Measurements from ENCODE around the gene EDEM3. TPM values are rescaled to one million over a fixed set of nuclear protein-coding genes. Genes with fewer than 3 reads are reported as not detected.
"Not testable (repeated sequence)": the region's sequence is repeated elsewhere in the genome, so short reads cannot be mapped to it uniquely, and the experiment has no call there.

The EDEM3 gene
- polyA plus RNA-seq, 1 donor (not counting 4 experiments of a cell fraction or from before 2014, with no cell fraction given), result 23.6 TPM

DNA sequence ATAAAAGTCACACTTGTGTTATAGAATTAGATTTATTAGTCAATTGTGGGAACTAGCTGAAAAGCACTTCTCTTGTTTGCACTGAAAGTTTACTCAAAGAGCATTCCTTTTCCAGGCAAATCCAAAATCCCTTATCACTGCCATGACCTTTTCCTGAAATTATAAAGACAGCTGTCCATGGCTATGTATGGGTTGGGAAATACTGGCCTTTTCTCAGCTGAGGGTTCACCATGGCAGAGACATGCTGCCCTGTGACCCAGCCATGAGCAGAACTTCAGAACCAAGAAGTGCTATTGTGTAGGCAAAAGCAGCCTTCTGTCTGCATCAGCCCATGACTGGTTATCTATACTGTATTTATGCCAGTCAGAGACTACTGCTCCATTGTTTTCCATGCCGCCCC lies 9.8 kb upstream of the EDEM3 start:
- no peak for FAIRE-seq
- Histone ChIP-seq H3K27me3 (ENCODE audit: control insufficient read depth, extremely low read depth, insufficient read depth, low read length) (no peaks in the 10 kb centered on the region), H3K27ac (ENCODE audit: control insufficient read depth, insufficient read depth, low read length) (no peak overlapping the region), H2AFZ (ENCODE audit: control insufficient read depth, low read length) (no peak overlapping the region), H3K9me3 (ENCODE audit: control insufficient read depth, low read depth, low read length) (no peaks in the 10 kb centered on the region), H3K79me2 (ENCODE audit: control insufficient read depth, insufficient read depth, low read length) (no peaks in the 10 kb centered on the region), H4K20me1 (ENCODE audit: control insufficient read depth, extremely low read depth, insufficient read depth, low read length) (no peaks in the 10 kb centered on the region), H3K4me3 (ENCODE audit: control insufficient read depth in 2 of 3, extremely low read depth in 1 of 3, insufficient read depth in 2 of 3, low read depth in 1 of 3, low read length in 3 of 3) (no peak overlapping the region), H3K9me1 (ENCODE audit: control insufficient read depth, extremely low read depth, insufficient read depth, low read length) (no peaks in the 10 kb centered on the region), H3K36me3 (ENCODE audit: control insufficient read depth in 2 of 2, extremely low read depth in 1 of 2, insufficient read depth in 2 of 2, low read length in 2 of 2) (no peaks in the 10 kb centered on the region), H3K4me2 (ENCODE audit: control insufficient read depth, extremely low read depth, insufficient read depth, low read depth, low read length) (no peak overlapping the region), H3K9ac (ENCODE audit: control insufficient read depth, extremely low read depth, insufficient read depth, low read length) (no peak overlapping the region), H3K4me1 (ENCODE audit: control insufficient read depth, extremely low read depth, insufficient read depth, low read length) (no peaks in the 10 kb centered on the region)
- no peak for TF ChIP-seq EZH2 (IDR thresholded peaks at IDR 0.05; ENCODE audit: low read length)
- TF ChIP-seq, protein P1, sequence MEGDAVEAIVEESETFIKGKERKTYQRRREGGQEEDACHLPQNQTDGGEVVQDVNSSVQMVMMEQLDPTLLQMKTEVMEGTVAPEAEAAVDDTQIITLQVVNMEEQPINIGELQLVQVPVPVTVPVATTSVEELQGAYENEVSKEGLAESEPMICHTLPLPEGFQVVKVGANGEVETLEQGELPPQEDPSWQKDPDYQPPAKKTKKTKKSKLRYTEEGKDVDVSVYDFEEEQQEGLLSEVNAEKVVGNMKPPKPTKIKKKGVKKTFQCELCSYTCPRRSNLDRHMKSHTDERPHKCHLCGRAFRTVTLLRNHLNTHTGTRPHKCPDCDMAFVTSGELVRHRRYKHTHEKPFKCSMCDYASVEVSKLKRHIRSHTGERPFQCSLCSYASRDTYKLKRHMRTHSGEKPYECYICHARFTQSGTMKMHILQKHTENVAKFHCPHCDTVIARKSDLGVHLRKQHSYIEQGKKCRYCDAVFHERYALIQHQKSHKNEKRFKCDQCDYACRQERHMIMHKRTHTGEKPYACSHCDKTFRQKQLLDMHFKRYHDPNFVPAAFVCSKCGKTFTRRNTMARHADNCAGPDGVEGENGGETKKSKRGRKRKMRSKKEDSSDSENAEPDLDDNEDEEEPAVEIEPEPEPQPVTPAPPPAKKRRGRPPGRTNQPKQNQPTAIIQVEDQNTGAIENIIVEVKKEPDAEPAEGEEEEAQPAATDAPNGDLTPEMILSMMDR (optimal IDR thresholded peaks at IDR 0.05 in 1 of 3, IDR thresholded peaks at IDR 0.05 in 1 of 3, conservative IDR thresholded peaks at IDR 0.05 in 1 of 3; ENCODE audit: extremely low read depth in 1 of 3, insufficient read depth in 2 of 3, low read length in 3 of 3), result no peak
- no peak for DNase-seq (ENCODE audit: low read depth, low spot score)
- dilution Hi-C loops (cut with MboI; ENCODE audit: extremely low pct_ligation_motif_present, low sequenced_read_pairs), result no loop called here

DNA sequence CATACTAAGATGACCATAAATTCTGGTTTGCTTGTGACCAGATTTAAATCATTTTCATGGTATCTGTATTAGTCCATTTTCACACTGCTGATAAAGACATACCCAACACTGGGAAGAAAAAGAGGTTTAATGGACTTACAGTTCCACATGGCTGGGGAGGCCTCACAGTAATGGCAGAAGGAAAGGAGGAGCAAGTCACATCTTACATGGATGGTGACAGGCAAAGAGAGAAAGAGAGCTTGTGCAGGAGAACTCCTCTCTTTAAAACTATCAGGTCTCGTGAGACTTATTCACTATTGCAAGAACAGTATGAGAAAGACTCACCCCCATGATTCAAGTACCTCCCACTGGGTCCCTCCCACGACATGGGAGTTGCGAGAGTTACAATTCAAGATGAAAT lies 8.9 kb upstream of the EDEM3 start:
- H3K27ac ChIP-seq (ENCODE audit: control insufficient read depth, insufficient read depth, low read length); H2AFZ ChIP-seq (ENCODE audit: control insufficient read depth, low read length); H3K4me1 ChIP-seq (ENCODE audit: control insufficient read depth, extremely low read depth, insufficient read depth, low read length); H3K9me3 ChIP-seq (ENCODE audit: control insufficient read depth, low read depth, low read length); H3K27me3 ChIP-seq (ENCODE audit: control insufficient read depth, extremely low read depth, insufficient read depth, low read length); H3K4me3 ChIP-seq (ENCODE audit: control insufficient read depth in 2 of 3, extremely low read depth in 1 of 3, insufficient read depth in 2 of 3, low read depth in 1 of 3, low read length in 3 of 3); H3K36me3 ChIP-seq (ENCODE audit: control insufficient read depth in 2 of 2, extremely low read depth in 1 of 2, insufficient read depth in 2 of 2, low read length in 2 of 2); H3K9me1 ChIP-seq (ENCODE audit: control insufficient read depth, extremely low read depth, insufficient read depth, low read length); dilution Hi-C loops (cut with MboI; ENCODE audit: extremely low pct_ligation_motif_present, low sequenced_read_pairs); H3K4me2 ChIP-seq (ENCODE audit: control insufficient read depth, extremely low read depth, insufficient read depth, low read depth, low read length); H4K20me1 ChIP-seq (ENCODE audit: control insufficient read depth, extremely low read depth, insufficient read depth, low read length); H3K9ac ChIP-seq (ENCODE audit: control insufficient read depth, extremely low read depth, insufficient read depth, low read length); DNase-seq (ENCODE audit: low read depth, low spot score); H3K79me2 ChIP-seq (ENCODE audit: control insufficient read depth, insufficient read depth, low read length); FAIRE-seq: not testable (repeated sequence)

DNA sequence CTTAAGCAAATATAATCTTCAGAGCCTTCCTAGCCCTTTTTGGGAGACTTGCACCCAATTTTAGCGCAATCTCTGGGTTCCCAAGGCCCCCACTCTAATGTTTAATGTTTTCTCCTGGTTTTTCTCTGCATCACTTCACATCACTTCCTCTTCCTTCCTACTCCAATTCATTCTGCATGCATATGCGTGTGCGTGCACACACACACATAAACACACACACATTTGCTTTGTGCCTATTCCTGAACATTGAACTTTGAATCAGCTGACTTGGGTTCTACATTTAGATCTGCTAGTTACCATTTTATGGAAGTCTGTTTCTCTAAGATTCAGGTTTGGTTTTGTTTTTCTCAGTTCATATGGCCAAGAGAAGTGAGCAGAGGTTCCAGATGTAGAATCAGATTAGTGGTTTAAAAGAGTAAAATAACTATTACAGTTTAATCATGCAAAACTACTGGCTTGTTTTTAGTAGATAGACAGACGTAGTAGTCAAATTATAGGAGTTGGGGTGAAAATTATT lies 7.4 kb upstream of the EDEM3 start:
- H3K36me3 ChIP-seq (ENCODE audit: control insufficient read depth in 2 of 2, extremely low read depth in 1 of 2, insufficient read depth in 2 of 2, low read length in 2 of 2), result no peaks in the 10 kb centered on the region
- H3K27ac ChIP-seq (ENCODE audit: control insufficient read depth, insufficient read depth, low read length), result no peak overlapping the region
- H3K9me1 ChIP-seq (ENCODE audit: control insufficient read depth, extremely low read depth, insufficient read depth, low read length), result no peaks in the 10 kb centered on the region
- no peak overlapping the region for H3K9ac ChIP-seq (ENCODE audit: control insufficient read depth, extremely low read depth, insufficient read depth, low read length)
- no peaks in the 10 kb centered on the region for H3K27me3 ChIP-seq (ENCODE audit: control insufficient read depth, extremely low read depth, insufficient read depth, low read length)
- H2AFZ ChIP-seq (ENCODE audit: control insufficient read depth, low read length), result no peak overlapping the region
- DNase-seq (ENCODE audit: low read depth, low spot score) (no peak), FAIRE-seq (no peak)
- no peaks in the 10 kb centered on the region for H3K4me1 ChIP-seq (ENCODE audit: control insufficient read depth, extremely low read depth, insufficient read depth, low read length)
- H3K79me2 ChIP-seq (ENCODE audit: control insufficient read depth, insufficient read depth, low read length), result no peaks in the 10 kb centered on the region
- no peaks in the 10 kb centered on the region for H3K9me3 ChIP-seq (ENCODE audit: control insufficient read depth, low read depth, low read length)
- no peaks in the 10 kb centered on the region for H4K20me1 ChIP-seq (ENCODE audit: control insufficient read depth, extremely low read depth, insufficient read depth, low read length)
- dilution Hi-C loops (cut with MboI; ENCODE audit: extremely low pct_ligation_motif_present, low sequenced_read_pairs), result no loop called here
- no peak for TF ChIP-seq EZH2 (IDR thresholded peaks at IDR 0.05; ENCODE audit: low read length)
- TF ChIP-seq, protein P1 (optimal IDR thresholded peaks at IDR 0.05 in 1 of 3, IDR thresholded peaks at IDR 0.05 in 1 of 3, conservative IDR thresholded peaks at IDR 0.05 in 1 of 3; ENCODE audit: extremely low read depth in 1 of 3, insufficient read depth in 2 of 3, low read length in 3 of 3), result no peak
- no peak overlapping the region for H3K4me2 ChIP-seq (ENCODE audit: control insufficient read depth, extremely low read depth, insufficient read depth, low read depth, low read length)
- no peak overlapping the region for H3K4me3 ChIP-seq (ENCODE audit: control insufficient read depth in 2 of 3, extremely low read depth in 1 of 3, insufficient read depth in 2 of 3, low read depth in 1 of 3, low read length in 3 of 3)

All from keratinocyte (primary cell).